NCI-H2196 treated with DMSO at 0.1 percent for 48 hours (cell line): ENCODE data around the gene LCN12.

Experiments used
- DNase-seq: peaks from one replicate; lab custom pipeline; 2025; ENCODE audit not compliant: unreplicated experiment; lab: John Stamatoyannopoulos, UW

The LCN12 gene

DNA sequence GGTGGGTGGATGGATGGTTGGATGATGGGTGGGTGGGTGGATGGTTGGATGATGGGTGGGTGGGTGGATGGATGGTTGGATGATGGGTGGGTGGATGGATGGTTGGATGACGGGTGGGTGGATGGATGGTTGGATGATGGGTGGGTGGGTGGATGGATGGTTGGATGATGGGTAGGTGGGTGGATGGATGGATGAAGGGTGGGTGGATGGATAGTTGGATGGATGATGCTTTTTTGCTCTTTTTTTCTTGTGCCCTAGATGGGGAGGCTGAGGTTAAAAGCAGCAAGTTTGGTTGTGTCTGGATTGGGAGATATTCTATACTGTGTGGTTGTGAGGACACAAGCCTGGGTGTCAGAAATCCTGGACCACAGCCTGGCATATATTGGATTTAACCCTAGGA lies 5.4 kb downstream of the LCN12 start:
- DNase-seq, result no peak

DNA sequence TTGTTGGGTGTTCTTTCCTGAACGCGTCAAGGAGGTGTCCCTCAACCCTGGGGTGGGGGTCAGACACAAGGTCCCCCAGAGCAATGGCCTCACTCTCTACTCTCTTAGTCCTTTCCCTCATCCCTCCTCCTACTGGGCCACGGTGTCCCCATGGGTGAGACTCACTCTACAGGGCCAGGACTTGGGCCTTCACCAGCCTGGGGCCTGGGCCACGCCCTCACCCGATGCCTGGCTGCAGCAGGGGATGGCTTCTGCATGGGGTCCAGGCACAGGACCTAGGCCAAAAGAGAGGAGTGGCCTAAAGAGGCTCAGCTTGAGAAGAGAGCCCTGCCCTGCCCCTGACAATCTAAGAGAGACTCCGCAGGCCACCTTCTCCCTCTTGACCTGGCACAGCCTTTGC lies 5.8 kb downstream of the LCN12 start:
- no peak for DNase-seq

DNA sequence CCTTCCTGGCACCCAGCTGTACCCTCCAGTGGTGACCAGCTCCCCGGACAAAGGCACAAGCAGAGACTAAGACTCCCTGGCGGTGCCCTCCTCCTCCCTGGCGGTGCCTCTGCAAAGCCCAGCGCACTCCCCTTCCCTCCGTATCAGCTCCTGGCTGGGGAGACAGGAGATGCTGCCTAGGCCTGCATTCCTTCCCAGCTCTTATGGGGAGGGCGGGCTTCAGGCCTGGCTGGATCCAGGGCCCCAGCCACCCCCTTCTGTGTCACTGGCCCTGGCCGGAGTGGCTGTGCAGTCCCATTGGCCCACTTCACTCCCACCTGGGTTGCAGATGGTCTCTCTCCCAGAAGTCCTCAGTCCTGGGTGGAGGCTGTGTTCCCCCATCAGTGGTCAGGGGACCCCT lies 6.4 kb downstream of the LCN12 start:
- no peak for DNase-seq

DNA sequence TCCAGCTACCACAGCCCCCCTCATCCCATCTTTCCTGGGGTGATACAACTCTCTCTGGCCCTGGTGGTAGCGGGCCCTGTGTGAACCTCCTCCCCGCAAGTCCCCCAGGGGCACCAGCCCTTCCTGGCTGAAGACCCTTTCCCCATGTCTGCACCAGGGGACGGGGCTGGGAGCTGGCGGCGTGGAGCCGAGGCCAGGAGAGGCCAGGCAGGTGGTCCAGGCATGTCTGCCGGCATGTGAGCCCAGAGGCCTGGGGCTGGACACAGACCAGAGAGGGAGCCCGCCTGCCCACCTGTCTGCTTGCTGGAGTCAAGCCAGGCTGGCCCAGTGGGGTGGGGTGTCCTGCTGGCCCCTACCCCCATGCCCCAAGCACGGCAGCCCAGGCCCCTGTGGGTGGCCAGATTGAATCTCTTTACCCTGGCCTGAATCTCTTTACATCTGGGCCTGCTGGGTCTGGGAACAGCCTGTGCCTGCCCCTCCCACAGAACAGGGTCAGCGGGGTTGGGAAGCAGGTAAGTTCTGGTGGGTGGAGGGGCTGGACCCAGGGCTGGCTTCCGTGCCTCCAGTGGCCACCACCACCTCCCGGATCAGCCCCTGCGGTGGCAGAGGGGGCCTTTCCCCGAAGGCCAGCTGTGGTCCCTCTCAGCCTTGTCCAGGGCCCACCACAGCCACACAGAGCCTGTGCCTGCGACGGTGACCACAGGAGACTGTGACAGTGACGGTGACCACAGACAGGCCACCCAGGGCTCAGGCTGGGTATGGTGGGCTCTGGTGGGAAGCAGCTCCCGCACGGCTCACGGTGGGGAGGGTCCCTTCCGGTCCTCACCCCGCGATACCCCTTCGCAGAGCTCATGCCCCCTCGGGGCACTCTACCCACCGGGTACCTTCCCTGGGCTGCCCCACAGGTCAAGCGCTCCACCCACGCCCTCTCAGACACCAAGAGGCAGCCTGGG lies 7.1 kb downstream of the LCN12 start:
- DNase-seq, result no peak

DNA sequence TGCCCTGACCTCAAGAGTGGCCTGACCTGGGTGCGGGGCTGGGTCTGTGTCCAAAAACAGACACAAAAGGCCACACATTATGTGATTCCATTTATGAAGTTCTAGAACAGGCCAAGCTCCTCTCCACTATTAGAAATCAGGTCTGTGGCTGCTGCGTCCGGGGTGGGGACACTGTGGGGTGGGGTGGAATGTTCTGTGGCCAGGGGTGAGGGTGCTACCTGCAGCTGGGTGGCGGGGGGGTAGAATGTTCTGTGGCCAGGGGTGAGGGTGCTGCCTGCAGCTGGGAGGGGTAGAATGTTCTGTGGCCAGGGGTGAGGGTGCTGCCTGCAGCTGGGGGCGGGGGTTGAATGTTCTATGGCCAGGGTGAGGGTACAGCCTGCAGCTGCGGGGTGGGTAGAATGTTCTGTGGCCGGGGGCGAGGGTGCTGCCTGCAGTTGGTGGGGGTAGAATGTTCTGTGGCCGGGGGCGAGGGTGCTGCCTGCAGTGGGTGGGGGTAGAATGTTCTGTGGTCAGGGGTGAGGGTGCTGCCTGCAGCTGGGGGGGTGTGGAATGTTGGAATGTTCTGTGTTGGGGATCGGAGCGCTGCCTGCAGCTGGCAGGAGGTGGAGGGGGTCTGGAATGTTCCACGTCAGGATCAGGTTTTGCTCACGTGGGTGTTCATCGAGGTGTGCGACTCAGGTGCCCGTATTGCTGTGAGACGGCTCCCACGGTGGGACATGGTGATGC lies 8.3 kb downstream of the LCN12 start:
- no peak for DNase-seq

DNA sequence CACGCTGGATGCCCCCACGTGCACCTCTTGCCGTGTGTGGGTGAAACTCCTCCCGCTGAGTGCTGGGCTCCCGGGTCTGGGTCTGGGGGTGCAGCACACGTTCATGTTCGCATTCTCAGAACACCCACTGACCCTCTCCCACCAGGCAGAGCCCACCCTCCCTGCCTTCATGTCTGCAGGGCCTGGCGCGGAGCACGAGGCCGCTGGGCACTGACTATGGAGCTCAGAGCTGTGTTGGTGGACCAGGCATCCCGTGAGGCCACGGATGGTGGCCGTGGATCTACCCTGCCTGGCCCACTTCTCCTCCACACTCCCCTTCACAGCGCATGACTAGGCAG lies 8.8 kb downstream of the LCN12 start:
- no peak for DNase-seq

DNA sequence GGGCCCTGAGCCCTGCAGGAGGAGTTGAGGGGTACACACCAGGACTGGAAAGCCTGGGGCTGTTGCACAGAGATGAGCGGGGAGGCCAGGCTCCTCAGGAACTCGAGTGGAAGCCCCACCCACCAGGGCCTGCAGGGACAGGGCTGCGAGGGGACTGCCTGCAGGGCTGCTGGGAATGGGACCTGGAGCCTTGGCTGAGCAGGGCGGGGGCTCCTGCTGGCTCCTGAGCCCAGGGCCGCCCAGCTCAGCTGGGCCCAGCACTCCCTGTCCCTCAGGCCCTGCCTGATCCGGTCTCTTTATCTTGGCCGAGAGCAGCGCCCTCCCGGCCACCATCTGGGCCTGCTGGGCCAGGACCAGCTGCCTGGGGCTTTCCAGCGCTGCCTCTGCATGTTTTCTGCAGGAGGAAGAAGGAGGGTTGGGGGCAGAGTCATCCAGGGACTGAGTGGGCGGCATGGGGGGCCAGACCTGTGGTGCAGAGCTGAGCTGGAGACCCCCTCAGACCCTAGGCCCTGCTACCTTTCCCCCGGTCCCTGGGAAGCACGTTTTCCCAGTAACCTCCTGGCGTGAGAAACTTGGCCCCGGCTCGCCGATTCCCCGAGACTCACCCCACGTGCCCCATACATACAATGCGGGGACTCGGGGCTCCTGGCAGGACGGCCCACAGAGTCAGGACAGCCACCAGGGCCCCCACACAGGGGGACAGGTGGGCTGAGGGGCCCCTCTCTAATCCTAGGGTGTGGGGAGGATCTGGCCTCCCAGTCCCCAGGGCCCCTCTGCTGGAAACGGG lies 9.4 kb downstream of the LCN12 start:
- no peak for DNase-seq

DNA sequence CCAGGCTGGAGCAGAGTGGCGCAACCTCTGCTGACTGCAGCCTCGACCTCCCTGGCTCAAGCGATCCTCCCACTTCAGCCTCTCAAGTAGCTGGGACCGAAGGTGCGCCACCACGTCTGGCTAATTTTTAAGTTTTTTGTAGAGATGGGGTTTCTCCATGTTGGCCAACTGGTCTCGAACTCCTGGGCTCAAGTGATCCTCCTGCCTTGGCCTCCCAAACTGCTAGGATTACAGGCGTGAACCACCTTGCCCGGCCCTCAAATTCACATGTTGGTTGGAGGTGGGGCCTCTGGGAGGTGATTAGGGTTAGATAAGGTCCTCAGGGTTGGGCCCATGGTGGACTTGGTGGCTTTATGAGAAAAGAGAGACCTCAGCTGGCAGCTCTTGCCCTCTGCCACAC lies 10.1 kb downstream of the LCN12 start:
- DNase-seq, result no peak

DNA sequence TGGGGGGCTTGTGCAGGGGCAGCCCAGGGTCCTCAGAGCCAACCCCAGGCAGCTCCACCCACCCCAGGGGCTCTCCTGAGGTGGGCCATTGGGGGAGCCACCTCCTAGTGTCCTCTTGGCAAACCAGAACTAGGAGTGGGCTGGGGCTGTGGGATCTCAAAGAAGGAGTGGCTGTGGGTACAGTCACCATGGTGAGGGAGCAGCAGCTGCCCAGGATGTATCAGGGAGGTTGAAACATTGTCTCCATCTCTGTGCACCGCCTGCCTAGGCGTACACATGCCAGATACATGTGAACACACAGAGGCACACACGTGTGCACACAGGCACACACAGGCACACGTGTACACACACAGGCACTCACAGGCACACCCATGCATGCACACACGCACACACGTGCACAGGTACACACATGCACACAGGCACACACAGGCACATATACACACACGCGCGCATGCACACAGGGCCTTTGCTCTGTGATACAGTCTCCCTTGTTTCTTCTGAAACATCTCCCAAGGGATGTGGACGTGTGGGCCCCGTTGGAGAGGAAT lies 10.7 kb downstream of the LCN12 start:
- DNase-seq, result no peak

DNA sequence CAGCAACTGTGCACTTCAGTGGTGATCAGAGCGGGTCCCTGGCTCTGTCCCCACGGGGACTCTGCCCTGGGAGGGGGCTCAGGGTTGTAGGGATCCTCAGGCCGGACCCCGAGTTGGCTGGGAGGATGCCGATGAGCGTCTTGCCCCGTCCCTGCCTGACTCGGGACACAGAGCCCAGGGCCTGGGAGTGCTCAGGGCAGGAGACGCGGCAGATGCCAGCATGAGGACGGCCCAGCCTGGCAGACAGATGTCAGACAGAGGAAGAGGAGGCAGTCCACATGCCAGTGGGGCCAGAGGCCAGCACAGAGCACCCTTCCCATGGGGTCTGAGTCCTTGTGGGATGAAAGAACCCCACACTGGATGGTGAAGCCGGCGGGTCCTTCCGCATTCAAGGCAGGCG lies 11.3 kb downstream of the LCN12 start:
- no peak for DNase-seq

DNA sequence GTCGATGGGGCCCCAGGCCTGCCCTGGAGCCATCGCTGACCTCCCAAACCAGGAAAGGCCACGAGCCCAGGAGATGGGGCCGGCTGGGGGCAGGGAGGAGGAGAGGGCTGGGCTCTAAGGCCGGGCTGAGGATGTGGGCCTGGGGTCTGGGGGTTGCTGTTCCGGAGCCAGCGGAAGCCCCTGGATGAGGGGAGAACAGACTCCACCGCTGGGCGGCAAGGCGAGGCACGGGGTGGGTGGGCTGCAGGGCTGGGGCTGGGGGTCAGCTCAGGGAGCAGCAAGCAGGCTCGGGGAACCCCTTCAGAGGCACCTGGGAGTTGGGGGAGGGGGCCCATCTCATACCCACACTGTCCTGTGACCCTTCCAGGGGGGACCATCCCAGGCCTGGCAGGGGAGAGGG lies 11.7 kb downstream of the LCN12 start:
- DNase-seq, result no peak

DNA sequence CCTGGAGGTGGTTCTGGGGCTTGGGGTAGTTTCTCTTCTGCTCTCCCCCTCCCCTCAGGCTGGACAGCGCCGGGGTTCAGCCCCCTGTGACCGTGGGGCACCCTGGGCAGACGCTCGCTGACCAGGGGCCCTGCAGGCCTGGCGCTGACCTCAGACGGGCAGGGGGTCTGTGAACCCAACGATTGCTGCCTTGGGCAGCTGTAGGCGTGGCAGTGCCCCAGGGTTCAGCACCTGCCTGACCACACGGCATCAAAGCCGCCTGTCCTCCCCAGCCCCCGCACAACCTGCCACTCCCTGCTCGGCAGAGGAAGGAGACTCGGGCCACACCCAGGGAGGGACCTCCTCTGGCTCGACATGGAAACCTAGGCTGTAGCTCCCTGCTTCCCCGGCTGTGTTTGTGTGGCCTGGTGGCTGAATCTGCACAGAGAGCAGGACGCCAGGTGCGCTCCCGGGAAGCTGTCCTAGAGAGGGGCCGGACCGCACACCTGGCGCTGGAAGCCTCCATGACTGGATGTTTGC lies 12.2 kb downstream of the LCN12 start:
- no peak for DNase-seq

DNA sequence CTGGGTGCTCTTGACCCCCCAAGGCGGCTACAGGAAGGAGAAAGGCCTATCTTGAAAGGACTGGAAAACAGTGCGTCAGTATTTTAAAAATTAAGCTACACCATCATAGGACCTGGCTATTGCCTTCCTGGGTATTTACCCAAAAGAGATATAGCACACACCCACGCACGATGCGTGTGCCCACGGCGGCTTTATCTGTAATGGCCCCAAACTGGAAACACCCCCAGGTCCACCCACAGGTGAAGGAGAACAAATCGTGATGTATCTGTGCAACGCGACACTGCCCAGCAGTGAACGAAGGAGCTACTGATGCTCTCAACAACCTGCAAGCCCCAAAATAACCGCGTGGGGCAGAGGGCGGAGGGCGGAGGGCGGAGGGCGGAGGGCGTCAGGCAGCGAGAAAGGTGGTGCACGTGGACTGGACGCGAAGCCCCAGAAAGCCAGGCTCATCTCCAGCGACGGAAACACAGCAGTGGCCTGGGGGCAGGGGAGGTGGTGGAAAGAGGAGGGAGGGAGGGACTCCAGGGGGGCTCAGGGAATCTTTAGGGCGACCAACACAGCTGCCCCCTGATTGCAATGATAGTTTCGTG lies 12.9 kb downstream of the LCN12 start:
- DNase-seq, result no peak

DNA sequence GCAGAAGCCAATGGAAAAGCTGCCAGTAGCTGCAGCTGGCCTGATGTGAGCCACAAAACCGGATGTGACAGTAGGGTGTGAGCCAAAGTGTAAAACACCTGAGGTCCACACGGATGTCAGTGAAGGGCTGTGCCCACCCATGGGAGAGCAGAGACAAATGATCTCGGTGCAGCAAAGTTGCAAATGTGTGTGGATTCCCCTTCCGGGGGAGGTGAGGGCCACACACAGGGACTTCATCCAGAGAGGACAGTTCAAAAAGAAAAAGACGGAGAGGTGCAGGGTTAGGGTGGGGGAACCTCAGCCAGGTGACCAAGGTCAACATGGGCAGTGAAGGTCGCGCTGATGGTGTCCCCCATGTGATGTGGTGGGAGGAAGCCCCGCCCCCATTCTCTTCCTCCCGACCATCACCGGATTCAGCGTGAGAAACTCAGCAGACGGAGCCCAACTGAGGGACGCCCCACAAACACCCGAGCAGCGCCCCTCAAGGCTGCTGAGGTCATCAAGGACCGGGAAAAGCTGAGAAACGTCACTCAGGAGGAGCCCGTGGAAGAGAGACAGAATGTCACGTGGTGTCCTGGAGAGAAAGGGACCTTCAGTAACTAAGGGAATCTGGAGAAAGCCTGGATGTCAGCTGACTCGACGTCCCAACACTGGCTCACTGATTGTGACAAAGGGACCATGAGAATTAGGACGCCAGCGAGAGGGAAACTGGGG lies 13.9 kb downstream of the LCN12 start:
- DNase-seq, result no peak

DNA sequence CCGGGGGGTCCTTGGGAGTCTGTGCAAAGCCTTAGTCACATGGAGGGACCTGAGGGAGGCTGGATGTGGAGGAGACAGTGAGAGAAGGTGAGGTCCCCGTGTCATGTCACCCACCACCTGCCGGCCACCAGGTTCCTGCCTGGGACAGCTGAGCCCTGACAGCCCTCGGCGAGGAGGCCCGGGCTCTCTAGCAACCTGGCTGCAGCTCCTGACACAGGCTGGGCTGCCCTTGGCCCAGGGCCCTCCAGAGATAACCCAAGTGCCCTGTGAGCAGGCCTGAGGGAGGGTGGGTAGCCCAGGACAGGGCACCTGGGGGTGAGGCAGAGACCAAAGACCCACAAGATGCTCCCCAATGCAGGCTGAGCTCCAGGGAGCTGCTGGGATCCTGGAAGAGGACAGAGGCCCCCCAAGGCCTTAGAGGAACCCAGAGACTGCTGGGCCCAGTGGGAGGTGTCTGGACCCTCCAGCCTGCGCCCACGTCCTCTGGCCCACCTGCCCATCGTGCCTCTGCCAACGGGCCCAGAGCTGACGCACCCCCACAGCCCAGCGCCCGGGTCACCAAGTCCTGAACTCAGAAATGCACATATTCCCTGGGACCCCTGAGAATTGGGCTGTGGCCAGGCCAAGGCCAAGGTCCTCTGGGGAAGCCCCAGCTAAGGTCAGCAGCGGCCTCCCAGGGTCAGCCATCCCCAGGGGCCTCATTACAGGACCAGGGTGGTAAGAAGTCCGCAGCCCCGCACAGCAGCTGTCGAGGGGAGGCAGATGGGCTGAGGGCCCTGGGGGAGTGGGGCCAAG lies 16.5 kb downstream of the LCN12 start:
- DNase-seq, result no peak

DNA sequence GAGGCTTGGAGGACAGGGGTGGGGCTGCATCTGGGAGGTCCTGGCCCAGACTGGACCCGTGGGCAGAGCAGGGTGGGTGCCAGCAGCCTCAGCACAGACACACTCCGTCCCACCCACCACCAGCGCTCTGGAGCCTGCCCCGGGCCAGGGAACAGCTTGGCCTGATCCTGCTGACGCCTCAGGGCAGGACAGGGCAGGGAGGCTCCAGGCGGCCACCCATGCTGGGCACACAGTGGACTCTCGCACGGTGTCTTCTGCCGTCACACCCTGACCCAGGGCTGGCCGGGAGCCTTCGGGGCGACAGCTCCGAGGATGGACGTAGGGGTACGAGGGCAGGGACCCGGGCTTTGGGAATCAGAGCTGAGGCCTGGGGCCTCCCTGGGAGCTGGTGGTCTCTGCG lies 17.1 kb downstream of the LCN12 start:
- no peak for DNase-seq

DNA sequence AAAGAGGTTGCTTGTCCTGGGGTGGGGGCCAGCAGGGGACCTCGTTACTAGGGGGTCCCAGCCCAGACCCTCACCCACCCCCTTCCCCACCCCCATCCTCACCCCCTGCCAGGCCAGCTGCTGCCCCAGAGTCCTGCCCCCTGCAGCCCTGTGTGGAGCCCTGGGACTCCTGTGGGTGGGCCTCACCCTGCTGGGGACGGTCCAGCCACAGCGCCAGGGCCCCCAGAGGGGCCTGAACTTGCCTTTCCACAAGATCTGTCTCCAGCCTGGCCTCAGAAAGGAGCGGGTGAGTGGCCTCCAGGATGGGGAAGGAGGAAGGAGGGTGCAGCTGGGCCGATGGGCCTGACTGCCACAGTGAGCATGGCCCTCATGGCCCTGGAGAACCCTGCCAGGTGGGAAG lies 17.7 kb downstream of the LCN12 start:
- no peak for DNase-seq

DNA sequence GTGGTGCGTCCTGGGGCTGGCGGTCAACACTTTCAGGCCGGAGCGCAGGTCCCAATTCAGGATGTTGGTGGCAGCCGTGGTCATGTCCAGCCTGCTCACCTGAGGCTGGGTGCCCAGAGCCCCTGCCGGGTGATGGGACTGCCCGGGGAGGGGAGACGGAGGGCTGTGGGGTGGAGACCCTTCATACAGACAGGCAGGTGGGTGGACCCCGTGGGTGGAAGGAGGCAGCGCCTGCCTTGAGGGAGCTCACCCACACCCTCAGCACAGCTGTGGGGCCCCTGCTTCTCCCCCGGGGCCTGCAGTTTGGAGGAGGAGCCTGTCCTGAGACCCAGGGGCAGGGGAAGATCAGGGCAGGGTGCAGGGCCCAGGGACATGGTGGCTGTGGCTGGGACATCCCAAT lies 18.3 kb downstream of the LCN12 start:
- no peak for DNase-seq

DNA sequence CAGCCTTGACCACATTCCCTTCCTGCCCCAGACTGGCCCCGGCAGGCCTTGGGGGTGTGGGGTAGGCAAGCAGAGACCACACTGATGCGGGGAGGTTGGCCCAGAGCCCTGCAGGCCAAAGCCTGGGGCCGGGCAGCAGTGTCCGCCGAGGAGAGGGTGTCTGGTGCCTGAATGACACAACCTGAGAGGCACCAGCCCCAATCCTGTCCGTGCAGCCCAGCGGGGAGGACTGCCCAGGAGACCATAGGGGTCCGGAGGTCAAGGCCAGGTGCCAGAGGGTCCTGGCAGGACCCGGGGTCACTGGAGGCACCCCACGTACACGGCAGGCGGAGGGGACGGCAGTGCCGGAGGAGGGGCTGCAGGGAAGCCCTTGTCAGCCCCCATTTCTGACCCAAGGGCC lies 19.7 kb downstream of the LCN12 start:
- no peak for DNase-seq
